Measurements from ENCODE around the gene CDCA4. TPM values are rescaled to one million over a fixed set of nuclear protein-coding genes. Genes with fewer than 3 reads are reported as not detected.

CDCA4 gene
- total and polyA plus RNA-seq, 10 of the 15 experiments (the other 5 are each of a cell fraction or from before 2014, with no cell fraction given), result 10.4 to 64.0 (median 52.1) TPM

DNA sequence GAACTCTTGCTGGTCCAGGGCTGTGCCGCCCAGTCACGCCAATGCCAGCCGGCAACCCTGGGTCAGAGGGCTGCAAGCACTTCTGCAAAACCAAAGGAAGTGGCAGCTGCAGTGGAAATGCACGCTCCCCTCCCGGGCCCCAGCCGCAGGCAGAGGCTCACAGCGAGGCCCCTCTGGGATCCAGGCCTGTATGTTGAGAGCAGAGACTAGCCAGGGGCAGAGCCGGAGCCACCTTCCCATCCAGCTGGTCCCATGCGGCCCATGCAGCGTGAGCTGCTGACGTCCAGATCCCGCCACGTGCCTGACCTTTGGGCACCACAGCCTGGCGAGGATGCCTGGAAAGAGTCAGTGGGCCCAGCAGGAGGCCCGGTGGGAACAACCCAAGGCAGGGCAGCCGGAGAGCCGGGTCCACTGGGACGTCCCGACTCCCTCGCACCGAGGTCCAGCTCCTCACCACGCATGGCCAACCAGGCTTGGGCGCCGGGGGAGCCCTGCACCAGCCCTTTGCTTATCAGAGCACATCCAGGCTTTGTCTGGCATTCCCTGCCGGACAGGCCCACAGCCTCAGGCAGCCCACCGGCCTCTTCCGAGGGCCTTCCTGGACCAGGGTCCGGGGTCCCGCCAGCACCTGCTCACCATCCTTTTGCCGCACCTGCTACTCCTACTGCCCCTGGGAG lies 40.0 kb upstream of the CDCA4 start:
- CTCF ChIA-PET, result interaction anchor here (0.7 to 11.9 kb wide), 7 partner anchors 10 to 41 kb away, joined by 3 to 114 read pairs (median 3); no protein-coding TSS in a partner anchor
- TF ChIP-seq TCF3 (IDR thresholded peaks at IDR 0.05; ENCODE audit: borderline replicate concordance, insufficient read depth, low read depth, low read length) (0 out of 2 replicates have a peak, but pooled peaks have one; percentile 39), NR2F1 (conservative IDR thresholded peaks at IDR 0.05) (0 out of 2 replicates have a peak, but pooled peaks have one; percentile 22), TCF12 (IDR thresholded peaks at IDR 0.05; ENCODE audit: low read depth, low read length) (peak; percentile 46; the same call in 1 of the 2 replicates), FOS (IDR thresholded peaks at IDR 0.05; ENCODE audit: borderline replicate concordance, extremely low read depth, insufficient read length) (no peak), SMAD5 (IDR thresholded peaks at IDR 0.05; ENCODE audit: low read depth) (peak; percentile 43; the same call in 1 of the 2 replicates), ETV6 (conservative IDR thresholded peaks at IDR 0.05 in 1 of 2, IDR thresholded peaks at IDR 0.05 in 1 of 2; ENCODE audit: borderline replicate concordance in 1 of 2, low read depth in 1 of 2) (0 out of 4 replicates have a peak, but pooled peaks of 1 of the 2 experiments have one; percentile 17), LARP7 (IDR thresholded peaks at IDR 0.05) (peak; percentile 42; the same call in 1 of the 2 replicates), POLR2AphosphoS5 (IDR thresholded peaks at IDR 0.05; ENCODE audit: low read length) (peak; percentile 48), SPI1 (IDR thresholded peaks at IDR 0.05; ENCODE audit: borderline replicate concordance, insufficient read depth, low read depth, low read length) (peak; percentile 59; the same call in 1 of the 2 replicates), BHLHE40 (IDR thresholded peaks at IDR 0.05; ENCODE audit: borderline replicate concordance in 1 of 2, low read depth in 2 of 2, low read length in 1 of 2) (peak in 1 of 2 experiments; percentile 70; a peak in 2 of 4 replicates), IRF4 (IDR thresholded peaks at IDR 0.05; ENCODE audit: low read depth, low read length) (no peak), IKZF2 (IDR thresholded peaks at IDR 0.05) (no peak), POLR2A (IDR thresholded peaks at IDR 0.05; ENCODE audit: low read depth, low read length) (0 out of 2 replicates have a peak, but pooled peaks have one; percentile 15)
- TF ChIP-seq, protein P1, sequence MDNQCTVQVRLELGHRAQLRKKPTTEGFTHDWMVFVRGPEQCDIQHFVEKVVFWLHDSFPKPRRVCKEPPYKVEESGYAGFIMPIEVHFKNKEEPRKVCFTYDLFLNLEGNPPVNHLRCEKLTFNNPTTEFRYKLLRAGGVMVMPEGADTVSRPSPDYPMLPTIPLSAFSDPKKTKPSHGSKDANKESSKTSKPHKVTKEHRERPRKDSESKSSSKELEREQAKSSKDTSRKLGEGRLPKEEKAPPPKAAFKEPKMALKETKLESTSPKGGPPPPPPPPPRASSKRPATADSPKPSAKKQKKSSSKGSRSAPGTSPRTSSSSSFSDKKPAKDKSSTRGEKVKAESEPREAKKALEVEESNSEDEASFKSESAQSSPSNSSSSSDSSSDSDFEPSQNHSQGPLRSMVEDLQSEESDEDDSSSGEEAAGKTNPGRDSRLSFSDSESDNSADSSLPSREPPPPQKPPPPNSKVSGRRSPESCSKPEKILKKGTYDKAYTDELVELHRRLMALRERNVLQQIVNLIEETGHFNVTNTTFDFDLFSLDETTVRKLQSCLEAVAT (IDR thresholded peaks at IDR 0.05), result peak; percentile 68
- TF ChIP-seq, protein P2, sequence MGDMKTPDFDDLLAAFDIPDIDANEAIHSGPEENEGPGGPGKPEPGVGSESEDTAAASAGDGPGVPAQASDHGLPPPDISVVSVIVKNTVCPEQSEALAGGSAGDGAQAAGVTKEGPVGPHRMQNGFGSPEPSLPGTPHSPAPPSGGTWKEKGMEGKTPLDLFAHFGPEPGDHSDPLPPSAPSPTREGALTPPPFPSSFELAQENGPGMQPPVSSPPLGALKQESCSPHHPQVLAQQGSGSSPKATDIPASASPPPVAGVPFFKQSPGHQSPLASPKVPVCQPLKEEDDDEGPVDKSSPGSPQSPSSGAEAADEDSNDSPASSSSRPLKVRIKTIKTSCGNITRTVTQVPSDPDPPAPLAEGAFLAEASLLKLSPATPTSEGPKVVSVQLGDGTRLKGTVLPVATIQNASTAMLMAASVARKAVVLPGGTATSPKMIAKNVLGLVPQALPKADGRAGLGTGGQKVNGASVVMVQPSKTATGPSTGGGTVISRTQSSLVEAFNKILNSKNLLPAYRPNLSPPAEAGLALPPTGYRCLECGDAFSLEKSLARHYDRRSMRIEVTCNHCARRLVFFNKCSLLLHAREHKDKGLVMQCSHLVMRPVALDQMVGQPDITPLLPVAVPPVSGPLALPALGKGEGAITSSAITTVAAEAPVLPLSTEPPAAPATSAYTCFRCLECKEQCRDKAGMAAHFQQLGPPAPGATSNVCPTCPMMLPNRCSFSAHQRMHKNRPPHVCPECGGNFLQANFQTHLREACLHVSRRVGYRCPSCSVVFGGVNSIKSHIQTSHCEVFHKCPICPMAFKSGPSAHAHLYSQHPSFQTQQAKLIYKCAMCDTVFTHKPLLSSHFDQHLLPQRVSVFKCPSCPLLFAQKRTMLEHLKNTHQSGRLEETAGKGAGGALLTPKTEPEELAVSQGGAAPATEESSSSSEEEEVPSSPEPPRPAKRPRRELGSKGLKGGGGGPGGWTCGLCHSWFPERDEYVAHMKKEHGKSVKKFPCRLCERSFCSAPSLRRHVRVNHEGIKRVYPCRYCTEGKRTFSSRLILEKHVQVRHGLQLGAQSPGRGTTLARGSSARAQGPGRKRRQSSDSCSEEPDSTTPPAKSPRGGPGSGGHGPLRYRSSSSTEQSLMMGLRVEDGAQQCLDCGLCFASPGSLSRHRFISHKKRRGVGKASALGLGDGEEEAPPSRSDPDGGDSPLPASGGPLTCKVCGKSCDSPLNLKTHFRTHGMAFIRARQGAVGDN (IDR thresholded peaks at IDR 0.05), result 0 out of 2 replicates have a peak, but pooled peaks have one; percentile 37
- TF ChIP-seq, protein P3, sequence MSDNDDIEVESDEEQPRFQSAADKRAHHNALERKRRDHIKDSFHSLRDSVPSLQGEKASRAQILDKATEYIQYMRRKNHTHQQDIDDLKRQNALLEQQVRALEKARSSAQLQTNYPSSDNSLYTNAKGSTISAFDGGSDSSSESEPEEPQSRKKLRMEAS (IDR thresholded peaks at IDR 0.05; ENCODE audit: low read depth, low read length), result 0 out of 2 replicates have a peak, but pooled peaks have one; percentile 29
- in situ Hi-C loops (cut with MboI), result no loop called here
- Histone ChIP-seq H3K4me3 (peak overlapping the region; percentile 71), H3K27me3 (replicated peaks in 1 of 2; ENCODE audit: control insufficient read depth in 2 of 2, insufficient read depth in 2 of 2, low read length in 1 of 2) (no peaks in the 10 kb centered on the region), H3K9ac (ENCODE audit: control insufficient read depth, insufficient read depth, low read length) (peak overlapping the region; percentile 77), H3K9me3 (replicated peaks; ENCODE audit: control insufficient read depth, insufficient read depth, low read length) (no peaks in the 10 kb centered on the region), H2AFZ (ENCODE audit: control insufficient read depth, low read depth, low read length) (no peak overlapping the region; the same call in 1 of the 2 replicates), H3K4me2 (ENCODE audit: control insufficient read depth, insufficient read depth) (peak overlapping the region; percentile 100), H3K36me3 (ENCODE audit: control insufficient read depth in 2 of 2, insufficient read depth in 2 of 2, low read length in 1 of 2) (peaks cover 9 to 16% of the 10 kb centered on the region in 2 experiments; a peak in 3 of 4 replicates), H3K79me2 (ENCODE audit: control insufficient read depth, insufficient read depth, low read length) (peaks cover 82% of the 10 kb centered on the region), H3K27ac (ENCODE audit: control insufficient read depth, insufficient read depth) (peak overlapping the region; percentile 93), H4K20me1 (ENCODE audit: control insufficient read depth, insufficient read depth) (peaks cover 14% of the 10 kb centered on the region), H3K4me1 (ENCODE audit: control insufficient read depth, insufficient read depth, low read length) (peaks cover 37% of the 10 kb centered on the region)
- RAD21 ChIA-PET (ENCODE audit: unreplicated experiment), result interaction anchor here (1.0 to 1.2 kb wide), 4 partner anchors 10 to 26 kb away, joined by 3 to 8 read pairs (median 5); no protein-coding TSS in a partner anchor
- WGBS (ENCODE audit: insufficient coverage, insufficient replicate concordance, low lambda C conversion rate, missing lambda C conversion rate), result 14% methylated on average over 29 of the region's 30 CpGs
- FAIRE-seq (no peak), DNase-seq (ENCODE audit: low read depth, low spot score) (no peak), ATAC-seq (peak; percentile 7)
- POLR2A ChIA-PET, result interaction anchor here (0.8 to 1.9 kb wide), 6 partner anchors 13 to 41 kb away, joined by 3 to 13 read pairs (median 4); partner anchors contain the start of gene CDCA4
- intact Hi-C loops (cut with micrococcal nuclease; ENCODE audit: unreplicated experiment), result loop anchor here (10.0 kb wide), 1 partner anchor 424 kb away; the partner anchor contains the start of gene CRIP1
- no TSS peak for BruUV-seq (replicated peaks)
- SMC1A ChIA-PET (ENCODE audit: uncharacterized antibody, unreplicated experiment), result interaction anchor here (0.7 to 7.8 kb wide), 5 partner anchors 10 to 25 kb away, joined by 3 to 47 read pairs (median 10); no protein-coding TSS in a partner anchor

Measured in GM12878 (cell line).